Measurements from ENCODE around the gene AMD1. TPM values are rescaled to one million over a fixed set of nuclear protein-coding genes. Genes with fewer than 3 reads are reported as not detected.

The AMD1 gene
- total and polyA plus RNA-seq, 4 donors, result 36.9 to 81.7 (median 64.7) TPM

GRCh38 chr6:110849781-110850180 lies 24.8 kb upstream of the AMD1 start:
- H3K9me3 ChIP-seq (ENCODE audit: control insufficient read depth in 4 of 4, insufficient read depth in 3 of 4, low read length in 3 of 4), result no peaks in the 10 kb centered on the region
- no peak for TF ChIP-seq CTCF (IDR thresholded peaks at IDR 0.05; ENCODE audit: control extremely low read depth, extremely low read depth)
- WGBS, 2 donors, result 89 to 97% methylated on average over 4 of the region's 4 CpGs
- H3K27me3 ChIP-seq (ENCODE audit: control insufficient read depth in 3 of 3, insufficient read depth in 3 of 3, low read length in 2 of 3), result no peaks in the 10 kb centered on the region
- no peaks in the 10 kb centered on the region for H3K36me3 ChIP-seq (ENCODE audit: control insufficient read depth in 4 of 4, insufficient read depth in 4 of 4, low read length in 4 of 4)
- H3K27ac ChIP-seq (ENCODE audit: low read depth in 1 of 2, low read length in 1 of 2), result no peak overlapping the region
- H3K9ac ChIP-seq (ENCODE audit: insufficient read depth in 1 of 2, low read length in 2 of 2), result no peak overlapping the region
- H3K4me1 ChIP-seq (ENCODE audit: control insufficient read depth in 5 of 5, insufficient read depth in 5 of 5, low read length in 5 of 5), result no peaks in the 10 kb centered on the region
- no peak overlapping the region for H3K4me3 ChIP-seq
- DNase-seq (no peak), ATAC-seq (ENCODE audit: insufficient read depth, low FRiP score) (no peak)

- Histone ChIP-seq H3K4me3 (no peak overlapping the region), H3K36me3 (ENCODE audit: control insufficient read depth in 4 of 4, insufficient read depth in 4 of 4, low read length in 4 of 4) (no peaks in the 10 kb centered on the region), H3K27me3 (ENCODE audit: control insufficient read depth in 3 of 3, insufficient read depth in 3 of 3, low read length in 2 of 3) (no peaks in the 10 kb centered on the region), H3K9me3 (ENCODE audit: control insufficient read depth in 4 of 4, insufficient read depth in 3 of 4, low read length in 3 of 4) (no peaks in the 10 kb centered on the region), H3K4me1 (ENCODE audit: control insufficient read depth in 5 of 5, insufficient read depth in 5 of 5, low read length in 5 of 5) (no peaks in the 10 kb centered on the region), H3K27ac (ENCODE audit: low read depth in 1 of 2, low read length in 1 of 2) (no peak overlapping the region), H3K9ac (ENCODE audit: insufficient read depth in 1 of 2, low read length in 2 of 2) (no peak overlapping the region)
- ATAC-seq (ENCODE audit: insufficient read depth, low FRiP score) (peak; percentile 16), DNase-seq (no peak)
- WGBS, 2 donors, result 92 to 98% methylated on average over 2 of the region's 2 CpGs
- TF ChIP-seq CTCF (IDR thresholded peaks at IDR 0.05; ENCODE audit: control extremely low read depth, extremely low read depth), result no peak
Measured at GRCh38 chr6:110852773-110853172, 21.8 kb upstream of the AMD1 start.

GRCh38 chr6:110853754-110854477 lies 20.7 kb upstream of the AMD1 start:
- WGBS, 2 donors, result 61 to 64% methylated on average over 5 of the region's 5 CpGs
- no peaks in the 10 kb centered on the region for H3K27me3 ChIP-seq (ENCODE audit: control insufficient read depth in 3 of 3, insufficient read depth in 3 of 3, low read length in 2 of 3)
- H3K9ac ChIP-seq (ENCODE audit: insufficient read depth in 1 of 2, low read length in 2 of 2), result no peak overlapping the region
- peak in 1 of 3 donors; percentile 11 for DNase-seq
- TF ChIP-seq CTCF (IDR thresholded peaks at IDR 0.05; ENCODE audit: control extremely low read depth, extremely low read depth), result no peak
- no peak overlapping the region for H3K4me3 ChIP-seq
- ATAC-seq (ENCODE audit: insufficient read depth, low FRiP score), result peak; percentile 75
- H3K27ac ChIP-seq (ENCODE audit: low read depth in 1 of 2, low read length in 1 of 2), result peak overlapping the region in 1 of 2 donors; percentile 83
- H3K9me3 ChIP-seq (ENCODE audit: control insufficient read depth in 4 of 4, insufficient read depth in 3 of 4, low read length in 3 of 4), result peaks cover 0 to 2% (median 0%) of the 10 kb centered on the region in 4 donors
- no peaks in the 10 kb centered on the region for H3K36me3 ChIP-seq (ENCODE audit: control insufficient read depth in 4 of 4, insufficient read depth in 4 of 4, low read length in 4 of 4)
- H3K4me1 ChIP-seq (ENCODE audit: control insufficient read depth in 5 of 5, insufficient read depth in 5 of 5, low read length in 5 of 5), result peaks cover 0 to 2% (median 0%) of the 10 kb centered on the region in 5 donors
